NCI-H128 (cell line): ENCODE results near the gene SLC6A13.
"Not testable (repeated sequence)": the region's sequence is repeated elsewhere in the genome, so short reads cannot be mapped to it uniquely, and the experiment has no call there.

Experiments
- DNase-seq: peaks from one replicate; lab custom pipeline; 2025; ENCODE audit not compliant: unreplicated experiment; lab: John Stamatoyannopoulos, UW

SLC6A13 gene

DNA sequence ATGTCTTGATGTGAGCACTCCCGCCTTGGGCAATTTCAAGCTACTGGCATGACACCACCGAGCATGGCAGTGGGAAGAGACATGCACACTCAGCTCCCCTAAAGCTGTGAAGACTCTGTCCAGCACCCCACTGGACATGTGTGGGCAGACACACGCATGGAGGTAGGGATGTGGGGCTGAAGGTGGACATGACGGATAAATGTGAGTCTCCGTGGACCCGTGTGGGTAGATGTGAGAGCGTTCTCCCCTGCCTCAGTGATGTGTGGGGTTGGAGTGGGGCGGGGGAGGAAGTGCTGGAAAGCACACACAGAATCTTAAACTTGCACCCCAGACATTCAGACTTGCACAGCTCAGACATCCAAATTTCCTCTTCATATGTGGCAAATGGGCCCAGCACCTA, 61.3 kb downstream of the SLC6A13 start:
- no peak for DNase-seq

DNA sequence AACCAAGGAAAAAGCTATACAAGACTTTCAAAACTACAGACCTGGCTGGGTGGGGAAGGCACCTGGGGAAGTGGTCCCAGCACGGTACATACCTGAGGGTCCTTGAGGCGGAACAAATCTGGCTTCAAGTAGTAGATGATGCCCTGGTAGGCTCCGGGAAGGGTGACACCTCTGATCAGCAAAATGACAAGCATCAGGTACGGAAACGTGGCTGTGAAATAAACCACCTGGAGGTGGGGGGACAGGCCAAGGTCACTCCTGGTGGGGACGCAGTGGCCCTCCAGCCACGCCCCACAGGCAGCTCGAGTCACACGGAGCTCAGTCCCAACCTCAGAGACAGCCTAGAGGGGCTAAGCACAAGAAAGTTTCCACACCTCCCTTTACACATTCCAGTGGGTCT, 63.9 kb downstream of the SLC6A13 start:
- DNase-seq: no peak

DNA sequence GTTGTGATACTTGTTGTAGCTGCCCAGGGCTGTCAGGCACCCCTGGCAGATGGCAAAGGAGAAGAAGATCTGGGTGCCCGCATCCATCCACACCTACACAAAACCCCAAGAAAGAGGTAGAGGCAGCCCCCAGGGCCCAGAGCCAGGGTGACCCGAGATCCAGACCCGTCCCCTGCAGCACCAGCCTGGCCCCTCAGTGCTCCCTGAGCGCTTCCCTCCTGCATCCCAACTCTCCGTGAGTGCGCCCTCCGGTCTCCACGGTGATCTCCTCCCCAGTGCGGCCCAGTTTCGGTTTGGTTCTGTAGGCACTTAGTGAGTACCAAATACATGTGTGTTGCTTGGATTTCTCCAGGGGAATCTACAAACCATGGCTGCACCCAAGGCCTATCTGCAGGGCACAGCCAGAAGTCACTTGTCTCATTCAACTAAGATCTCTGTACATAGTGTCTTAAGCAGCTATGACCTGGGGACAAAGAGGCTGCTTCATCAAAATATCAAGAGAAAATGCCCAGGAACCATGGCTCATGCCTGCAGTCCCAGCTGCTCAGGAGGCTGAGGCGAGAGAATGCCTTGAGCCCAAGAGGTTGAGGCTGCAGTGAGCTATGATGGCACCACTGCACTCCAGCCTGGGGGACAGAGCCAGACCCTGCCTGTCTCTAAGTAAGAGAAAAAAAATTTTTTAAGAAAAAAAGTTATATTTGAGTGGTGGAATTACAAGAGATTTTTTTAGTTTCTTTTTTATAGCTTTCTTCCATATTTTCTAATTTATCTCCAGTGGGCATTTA, 64.5 kb downstream of the SLC6A13 start:
- DNase-seq: no peak

DNA sequence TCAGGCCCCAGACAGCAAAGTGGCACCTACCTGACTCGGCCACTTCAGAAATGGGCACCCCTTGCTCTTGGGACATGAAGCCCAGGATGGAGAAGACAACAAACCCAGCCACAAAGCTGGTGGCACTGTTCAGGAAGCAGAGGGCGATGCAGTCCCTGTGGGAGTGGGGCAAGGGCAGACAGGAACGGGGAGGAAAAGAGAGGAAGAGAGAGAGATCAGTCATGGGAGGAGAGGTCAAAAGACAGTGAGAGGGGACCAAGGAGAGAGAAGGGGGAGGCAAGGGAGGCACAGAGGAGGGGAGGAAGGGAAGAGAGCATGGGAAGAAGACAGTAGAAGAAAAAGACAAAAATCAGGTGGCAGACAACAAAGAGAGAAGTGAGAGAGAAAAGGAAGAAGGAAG, 65.3 kb downstream of the SLC6A13 start:
- no peak for DNase-seq

DNA sequence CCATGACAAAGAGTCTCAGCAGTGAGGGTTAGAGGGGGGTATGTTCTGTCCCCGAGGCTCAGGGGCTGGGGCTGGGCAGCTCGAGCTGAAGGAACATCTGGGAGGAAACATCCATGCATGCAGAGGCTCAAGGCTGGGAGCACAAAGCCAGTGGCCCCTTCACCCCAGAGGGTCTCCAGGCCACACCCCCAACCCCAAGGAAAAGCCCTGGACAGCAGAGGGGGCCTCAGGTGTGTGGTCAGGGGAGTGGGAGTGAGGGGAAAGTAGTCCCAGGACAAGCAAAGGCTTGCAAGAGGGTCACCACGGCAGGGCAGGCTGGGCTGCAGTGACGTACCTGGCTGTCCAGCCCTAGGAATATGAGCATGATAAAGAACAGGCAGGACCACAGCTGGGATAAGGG, 66.2 kb downstream of the SLC6A13 start:
- DNase-seq: no peak

DNA sequence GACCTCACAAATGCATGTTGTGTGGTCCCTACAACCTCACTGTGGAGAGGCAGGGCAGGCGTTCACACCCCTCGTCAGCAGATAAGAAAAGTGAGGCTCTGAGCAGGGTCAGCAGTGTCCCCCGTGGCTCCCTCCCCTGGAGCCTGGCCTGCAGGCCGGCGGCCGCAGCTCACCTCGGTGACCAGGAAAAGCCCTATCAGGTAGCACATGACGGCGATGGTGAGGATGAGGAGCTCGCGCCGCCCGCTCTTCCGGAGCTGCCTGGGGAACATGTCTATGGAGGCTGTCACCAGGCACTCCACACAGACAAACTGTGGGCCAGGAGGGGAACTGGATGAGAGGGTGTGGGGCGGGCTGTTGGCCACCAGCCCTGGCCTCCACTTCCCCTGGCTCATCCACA, 66.7 kb downstream of the SLC6A13 start:
- no peak for DNase-seq

DNA sequence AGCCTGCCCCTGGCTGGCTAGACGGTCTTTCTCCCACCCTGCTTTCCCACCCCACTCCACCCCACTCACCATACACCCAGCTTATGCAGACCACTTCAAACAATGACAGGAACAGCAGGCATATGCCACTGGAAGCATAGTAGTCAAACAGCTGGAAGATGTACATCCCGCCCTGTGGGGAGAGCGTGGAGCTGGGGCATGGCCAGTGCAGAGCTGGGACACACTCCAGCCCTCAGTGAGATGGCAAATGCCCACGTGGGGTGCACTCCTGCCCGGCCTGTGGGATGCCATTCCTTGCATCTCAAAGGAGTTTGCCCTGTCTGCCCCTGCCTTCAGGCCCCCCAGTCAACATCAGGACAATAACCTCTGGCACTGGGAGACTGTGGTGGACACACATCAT, 67.5 kb downstream of the SLC6A13 start:
- DNase-seq: no peak

DNA sequence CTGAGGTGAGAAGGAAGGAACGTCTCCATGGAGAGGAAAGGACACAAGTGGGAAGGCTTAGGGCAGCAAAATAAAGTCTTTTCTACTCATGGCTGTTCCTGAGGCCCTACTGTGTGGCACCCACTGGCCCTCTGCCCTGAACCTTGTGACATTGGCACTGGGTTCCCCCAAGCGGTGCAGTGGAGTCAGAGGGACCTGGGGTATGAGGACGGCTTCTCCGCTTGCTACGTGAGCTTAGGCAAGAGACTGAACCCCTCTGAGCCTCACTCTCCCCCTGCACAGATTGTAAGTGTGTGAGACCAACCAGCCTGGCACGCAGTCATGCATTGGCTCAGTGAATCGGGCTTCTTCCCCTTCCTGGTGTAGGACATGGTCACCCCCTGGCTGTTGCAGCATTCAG, 68.4 kb downstream of the SLC6A13 start:
- no peak for DNase-seq

DNA sequence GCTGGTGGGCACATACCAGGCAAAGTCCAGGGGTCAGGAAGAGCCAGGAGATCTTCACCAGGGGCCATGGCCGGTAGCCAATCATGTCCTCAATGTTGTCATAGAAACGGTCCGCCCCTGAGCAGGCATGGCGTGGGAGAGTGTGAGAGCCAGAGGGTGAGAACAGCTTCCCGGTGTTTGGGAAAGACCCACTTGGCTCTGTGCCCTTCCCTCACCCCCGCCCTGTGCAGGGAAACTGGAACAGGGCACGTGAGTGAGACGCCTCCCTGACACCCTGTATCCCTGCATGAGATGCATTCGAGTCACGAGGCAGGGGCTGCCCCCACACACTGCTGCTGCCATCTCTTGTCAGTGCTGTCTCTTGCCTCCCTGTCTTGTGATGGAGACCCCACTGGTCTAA, 69.4 kb downstream of the SLC6A13 start:
- no peak for DNase-seq

DNA sequence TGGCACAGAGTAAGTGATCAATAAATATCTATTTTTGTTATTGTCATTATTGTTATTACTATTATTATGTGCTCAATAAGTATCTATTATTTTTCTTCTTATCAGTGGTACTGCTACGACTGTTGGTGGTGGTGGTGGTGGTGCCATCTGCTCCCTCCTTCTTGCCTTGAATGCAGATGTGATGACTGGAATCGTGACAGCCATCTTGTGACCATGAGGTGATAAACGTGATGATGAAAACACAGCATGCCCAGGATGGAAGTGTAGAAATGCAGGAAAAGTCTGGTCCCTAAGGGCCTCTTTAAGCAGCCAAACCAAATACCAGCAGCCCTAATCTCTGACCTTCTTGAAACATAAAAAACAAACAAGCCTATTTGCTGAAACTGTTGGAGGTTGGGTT, 71.1 kb downstream of the SLC6A13 start:
- no peak for DNase-seq

DNA sequence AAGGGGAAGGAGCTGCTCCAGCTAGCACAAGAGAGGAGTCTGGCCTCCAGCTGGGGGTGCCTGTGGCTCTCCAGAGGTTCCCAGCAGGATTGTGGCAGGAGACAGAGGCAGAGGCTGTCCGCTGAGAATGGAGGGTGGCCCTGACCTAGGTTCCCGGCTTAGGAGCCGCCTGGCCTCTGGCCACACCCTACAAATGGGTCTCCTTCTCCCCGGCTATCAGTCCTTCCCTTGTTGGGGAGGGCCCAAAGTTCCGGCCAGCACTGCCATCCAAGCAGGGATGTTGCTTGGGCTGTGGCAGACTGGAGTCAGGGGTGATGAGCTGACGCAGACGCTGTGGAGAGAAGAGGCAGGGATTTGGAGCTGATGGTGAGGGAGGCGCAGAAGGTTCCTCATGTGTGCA, 71.8 kb downstream of the SLC6A13 start:
- DNase-seq: no peak

DNA sequence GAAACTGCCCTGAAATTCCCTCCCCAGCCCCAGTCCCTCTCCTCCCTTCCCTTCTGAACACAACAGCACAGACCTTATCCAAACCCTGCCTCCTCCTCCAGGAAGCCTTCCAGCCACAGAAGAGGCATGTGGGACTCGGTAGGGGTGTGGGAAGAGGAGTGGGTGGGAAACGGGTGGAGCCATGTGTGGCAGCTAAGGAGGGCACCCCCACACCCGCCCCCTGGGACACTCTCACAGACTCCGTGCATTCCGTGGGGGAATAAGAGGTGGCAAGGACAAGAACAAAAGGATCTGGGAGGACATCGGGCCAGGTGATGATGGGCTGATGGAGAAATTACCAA, 73.0 kb downstream of the SLC6A13 start:
- no peak for DNase-seq

DNA sequence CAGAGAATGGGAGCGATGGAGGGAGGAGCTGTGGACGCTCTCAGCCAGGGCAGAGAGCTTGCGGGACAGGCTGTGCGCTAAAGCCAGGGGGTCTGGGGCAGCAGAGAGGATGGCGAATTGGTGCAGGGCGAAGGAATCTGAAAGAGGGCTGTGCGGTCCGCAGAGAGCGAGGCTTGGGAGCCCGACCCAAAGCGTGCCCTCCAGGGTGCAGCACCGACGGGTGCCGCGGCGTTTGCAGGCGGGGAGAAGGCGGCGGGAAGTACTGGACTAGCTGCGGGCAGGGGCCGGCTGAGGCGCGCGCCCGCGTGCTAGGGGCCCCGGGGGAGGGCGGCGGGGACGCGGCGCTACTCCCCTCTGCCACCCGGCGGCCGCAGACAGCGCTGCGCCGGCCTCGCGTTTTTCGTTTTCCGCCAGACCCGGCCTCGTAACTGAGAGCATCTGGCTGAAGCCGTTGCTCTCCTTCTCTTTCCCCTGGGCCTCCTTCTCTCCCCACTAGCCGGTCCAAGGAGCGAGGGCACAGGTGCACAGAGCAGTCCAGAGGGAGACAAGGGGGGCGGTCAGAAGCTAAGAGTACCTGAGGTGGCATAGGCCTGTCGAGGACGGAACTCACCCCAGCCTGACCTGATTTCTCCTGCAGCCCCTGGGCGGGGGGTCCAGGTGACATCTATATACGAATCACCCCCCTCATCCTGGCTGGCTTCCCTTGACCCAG, 73.6 kb downstream of the SLC6A13 start:
- DNase-seq: no peak

DNA sequence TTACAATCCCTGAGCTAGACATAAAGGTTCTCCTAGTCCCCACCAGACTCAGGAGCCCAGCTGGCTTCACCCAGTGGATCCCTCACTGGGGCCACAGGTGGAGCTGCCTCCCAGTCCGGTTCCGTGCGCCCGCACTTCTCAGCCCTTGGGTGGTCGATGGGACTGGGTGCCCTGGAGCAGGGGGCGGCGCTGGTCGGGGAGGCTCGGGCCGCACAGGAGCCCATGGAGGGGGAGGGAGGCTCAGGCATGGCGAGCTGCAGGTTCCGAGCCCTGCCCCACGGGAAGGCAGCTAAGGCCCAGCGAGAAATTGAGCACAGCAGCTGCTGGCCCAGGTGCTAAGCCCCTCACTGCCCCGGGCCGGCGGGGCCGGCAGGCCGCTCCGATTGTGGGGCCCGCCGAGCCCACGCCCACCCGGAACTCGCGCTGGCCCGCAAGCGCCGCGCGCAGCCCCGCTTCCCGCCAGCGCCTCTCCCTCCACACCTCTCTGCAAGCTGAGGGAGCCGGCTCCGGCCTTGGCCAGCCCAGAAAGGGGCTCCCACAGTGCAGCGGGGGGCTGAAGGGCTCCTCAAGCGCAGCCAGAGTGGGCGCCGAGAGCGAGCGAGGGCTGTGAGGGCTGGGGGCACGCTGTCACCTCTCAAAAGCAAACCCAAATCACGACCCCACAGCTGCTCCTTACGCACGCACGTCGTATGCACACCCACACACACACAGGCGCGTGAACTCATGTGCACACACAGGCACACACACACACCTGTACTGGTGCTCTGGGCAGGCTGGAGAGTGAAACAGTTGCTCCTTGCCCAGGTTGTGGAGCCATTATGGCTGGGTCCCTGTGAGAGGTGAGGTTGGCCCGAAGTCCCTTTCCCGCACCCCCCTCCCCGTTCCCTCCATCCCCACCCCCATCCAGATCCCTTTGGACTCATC, 74.4 kb downstream of the SLC6A13 start:
- DNase-seq: not testable (repeated sequence)

DNA sequence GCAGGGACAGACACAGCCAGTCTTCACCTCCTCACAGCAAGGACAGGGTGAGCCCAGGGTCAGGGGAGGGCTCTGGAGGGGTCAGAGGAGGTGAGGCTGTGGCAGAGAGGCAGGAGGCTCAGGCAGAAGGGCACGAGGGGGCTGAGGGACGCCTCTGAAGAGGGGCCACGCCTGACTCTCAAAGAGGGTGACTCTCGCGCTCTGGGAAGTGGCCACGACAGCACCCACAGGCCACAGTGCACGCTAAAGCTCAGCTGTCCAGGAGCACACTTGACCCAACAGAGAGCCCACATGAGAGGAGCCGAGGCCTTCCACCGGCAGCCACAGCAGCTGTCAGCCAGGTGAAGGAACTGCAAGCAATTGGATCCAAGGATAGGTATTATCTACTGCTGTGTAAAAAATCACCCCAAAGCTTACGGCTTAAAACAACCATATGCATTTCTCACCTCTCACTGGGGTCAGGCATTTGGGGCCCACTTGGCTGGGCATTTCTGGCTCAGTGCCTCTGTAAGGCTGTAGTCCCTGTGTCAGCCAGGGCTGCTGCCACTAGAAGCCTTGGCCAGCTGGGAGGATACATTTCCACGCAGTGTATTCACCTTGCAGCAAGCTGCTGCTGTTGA, 76.5 kb downstream of the SLC6A13 start:
- no peak for DNase-seq

DNA sequence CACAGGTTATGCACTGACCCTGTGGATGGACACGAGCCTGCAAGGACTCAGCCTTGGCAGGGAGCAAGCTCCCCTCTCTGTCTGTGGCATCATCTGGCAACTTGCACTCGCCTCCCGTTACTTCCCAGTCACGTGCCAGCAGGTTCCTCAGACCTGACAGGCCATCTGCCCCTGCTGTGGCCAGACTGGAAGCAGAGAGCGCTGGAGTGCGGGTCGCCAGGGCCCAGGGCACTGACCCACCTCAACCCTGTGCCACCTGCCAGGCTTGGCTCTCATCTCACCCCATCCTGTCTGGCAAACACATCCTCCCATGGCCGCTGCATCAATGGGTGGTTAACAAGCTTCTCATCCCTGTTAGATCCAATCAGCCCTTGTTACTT, 77.1 kb downstream of the SLC6A13 start:
- DNase-seq: no peak

DNA sequence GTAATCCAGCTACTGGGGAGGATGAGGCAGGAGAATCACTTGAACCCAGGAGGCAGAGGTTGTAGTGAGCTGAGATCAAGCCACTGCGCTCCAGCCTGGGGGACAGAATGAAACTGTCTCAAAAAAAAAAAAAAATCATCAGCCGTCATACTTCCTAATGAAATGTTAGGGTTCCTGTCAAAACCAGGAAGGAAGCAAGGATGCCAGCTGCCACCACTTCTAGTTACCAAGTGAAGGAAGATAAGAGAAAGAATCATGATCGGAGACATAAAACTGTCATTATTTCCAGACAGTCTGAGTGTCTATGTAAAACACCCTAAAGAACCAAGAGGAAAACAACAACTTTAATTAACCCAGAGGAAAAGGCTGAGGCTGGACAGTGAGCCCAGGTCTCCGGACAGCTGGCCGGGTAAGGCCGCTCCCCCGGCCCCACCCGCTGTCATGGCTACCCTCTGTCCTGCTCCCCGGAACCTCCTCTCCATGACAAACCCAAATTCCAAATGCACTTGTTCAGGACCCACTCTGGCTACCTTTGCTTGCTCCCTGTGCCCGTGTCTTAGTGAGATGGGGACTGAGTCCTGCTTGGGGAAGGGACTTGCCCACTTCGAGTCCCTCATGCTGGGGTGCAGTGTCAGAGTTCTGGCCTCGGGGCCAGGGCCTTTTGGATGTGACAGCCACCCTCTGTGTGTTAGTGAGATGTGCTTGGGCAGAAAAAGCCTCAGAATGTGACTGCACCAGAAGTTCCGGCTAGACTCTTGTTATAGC, 77.6 kb downstream of the SLC6A13 start:
- DNase-seq: no peak

DNA sequence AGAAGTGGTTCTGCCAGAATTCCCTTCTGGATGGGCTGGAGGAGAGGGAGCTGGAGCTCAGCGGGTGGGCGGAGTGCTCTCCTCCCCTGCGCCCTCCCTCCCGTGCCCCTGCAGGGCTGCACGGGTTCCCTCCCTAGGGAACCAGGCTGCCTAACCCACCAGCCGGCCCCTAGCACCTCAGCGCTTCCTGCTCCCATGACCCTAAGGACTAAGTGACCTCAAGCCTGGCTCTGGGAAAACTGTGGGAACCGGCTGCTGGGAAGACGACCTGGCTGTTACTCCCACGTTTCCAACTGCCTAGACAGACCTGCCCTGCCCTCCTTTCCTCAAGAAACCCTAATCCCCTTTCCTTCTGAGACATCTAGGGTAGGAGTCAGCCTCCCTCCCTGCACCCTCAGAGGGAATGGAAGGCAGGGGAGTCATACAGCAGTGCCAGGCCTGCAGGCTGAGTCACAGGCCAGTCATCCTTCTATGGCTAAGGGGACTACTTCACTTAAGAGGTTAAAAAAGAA, 80.2 kb downstream of the SLC6A13 start:
- no peak for DNase-seq

DNA sequence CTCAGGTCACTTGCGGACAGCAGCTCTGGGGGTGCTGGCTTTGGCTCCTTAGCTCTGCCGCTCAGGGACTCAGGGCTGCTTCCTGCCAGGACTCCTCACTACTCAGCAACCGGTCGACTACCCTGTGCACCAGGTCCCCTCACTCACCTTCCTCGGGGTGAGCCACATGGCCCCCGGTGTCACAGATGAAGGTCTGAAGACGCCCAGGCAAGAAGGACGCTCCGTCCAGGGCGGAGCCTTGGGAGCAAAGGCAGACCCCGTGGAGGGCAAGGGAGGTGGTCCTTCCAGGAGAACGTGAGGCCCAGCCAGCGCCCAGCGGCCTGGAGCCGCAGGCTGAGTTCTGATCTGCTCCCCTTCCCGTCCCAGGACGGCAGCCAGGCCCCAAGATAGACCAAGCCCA, 80.7 kb downstream of the SLC6A13 start:
- DNase-seq: no peak

DNA sequence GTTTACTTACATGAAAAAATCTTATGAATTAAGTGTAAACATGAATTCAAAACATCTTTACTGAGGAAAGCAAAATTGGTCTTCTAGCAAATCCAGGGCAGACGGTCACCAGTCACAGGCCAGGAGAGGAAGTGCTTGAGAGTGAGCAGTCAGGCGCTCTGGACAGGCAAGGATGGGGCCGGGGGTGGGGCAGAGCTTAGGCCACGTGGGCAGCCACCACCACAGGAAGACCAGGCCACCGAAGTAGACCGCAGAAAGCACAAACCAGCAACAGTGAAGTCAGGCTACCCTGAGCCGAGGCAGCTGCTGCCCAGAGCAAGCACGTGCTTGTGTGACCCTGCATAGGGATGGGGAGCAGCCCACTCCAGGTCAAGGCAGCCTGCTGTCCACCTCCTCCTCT, 82.2 kb downstream of the SLC6A13 start:
- no peak for DNase-seq
